ENCODE results near the gene DIPK2A. TPM values are rescaled to one million over a fixed set of nuclear protein-coding genes. Genes with fewer than 3 reads are reported as not detected.

The DIPK2A gene
- polyA plus RNA-seq, 3 donors = 2.2 to 5.3 (median 4.0) TPM

Other genes with a start within 250 kb of the DIPK2A start
- gene SLC9A9, start 123.4 kb upstream of the DIPK2A start, polyA plus RNA-seq = 1 to 10 TPM; 1.0 to 9.0 (median 8.8) TPM

All from adipose tissue (tissue), 3 donors.